Measurements from ENCODE around the gene BAMBI.

BAMBI gene

DNA sequence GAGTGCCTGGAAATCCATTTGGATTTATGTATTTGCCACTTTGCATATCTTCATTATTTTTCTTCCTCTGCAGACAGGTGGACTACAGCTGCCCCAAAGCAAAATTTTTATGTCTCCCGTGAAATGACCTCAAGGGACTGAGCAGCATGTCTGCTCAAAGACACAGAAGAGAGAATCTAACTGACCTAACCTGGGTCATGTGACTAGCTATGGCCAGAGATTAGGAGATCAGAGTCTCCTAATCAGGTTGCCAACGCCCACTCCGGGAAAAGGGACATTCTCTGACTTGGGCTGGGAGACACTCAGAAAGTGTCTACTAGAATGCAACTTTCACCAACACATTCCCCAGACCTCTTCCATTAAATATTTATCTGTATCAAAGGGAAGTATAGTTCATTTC is 2.5 kb upstream of the BAMBI start:
- TF ChIP-seq, protein P1, sequence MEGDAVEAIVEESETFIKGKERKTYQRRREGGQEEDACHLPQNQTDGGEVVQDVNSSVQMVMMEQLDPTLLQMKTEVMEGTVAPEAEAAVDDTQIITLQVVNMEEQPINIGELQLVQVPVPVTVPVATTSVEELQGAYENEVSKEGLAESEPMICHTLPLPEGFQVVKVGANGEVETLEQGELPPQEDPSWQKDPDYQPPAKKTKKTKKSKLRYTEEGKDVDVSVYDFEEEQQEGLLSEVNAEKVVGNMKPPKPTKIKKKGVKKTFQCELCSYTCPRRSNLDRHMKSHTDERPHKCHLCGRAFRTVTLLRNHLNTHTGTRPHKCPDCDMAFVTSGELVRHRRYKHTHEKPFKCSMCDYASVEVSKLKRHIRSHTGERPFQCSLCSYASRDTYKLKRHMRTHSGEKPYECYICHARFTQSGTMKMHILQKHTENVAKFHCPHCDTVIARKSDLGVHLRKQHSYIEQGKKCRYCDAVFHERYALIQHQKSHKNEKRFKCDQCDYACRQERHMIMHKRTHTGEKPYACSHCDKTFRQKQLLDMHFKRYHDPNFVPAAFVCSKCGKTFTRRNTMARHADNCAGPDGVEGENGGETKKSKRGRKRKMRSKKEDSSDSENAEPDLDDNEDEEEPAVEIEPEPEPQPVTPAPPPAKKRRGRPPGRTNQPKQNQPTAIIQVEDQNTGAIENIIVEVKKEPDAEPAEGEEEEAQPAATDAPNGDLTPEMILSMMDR (IDR thresholded peaks at IDR 0.05; ENCODE audit: insufficient read depth, missing control alignments): no peak
- DNase-seq (ENCODE audit: insufficient read length, low spot score) (no peak), FAIRE-seq (no peak)

DNA sequence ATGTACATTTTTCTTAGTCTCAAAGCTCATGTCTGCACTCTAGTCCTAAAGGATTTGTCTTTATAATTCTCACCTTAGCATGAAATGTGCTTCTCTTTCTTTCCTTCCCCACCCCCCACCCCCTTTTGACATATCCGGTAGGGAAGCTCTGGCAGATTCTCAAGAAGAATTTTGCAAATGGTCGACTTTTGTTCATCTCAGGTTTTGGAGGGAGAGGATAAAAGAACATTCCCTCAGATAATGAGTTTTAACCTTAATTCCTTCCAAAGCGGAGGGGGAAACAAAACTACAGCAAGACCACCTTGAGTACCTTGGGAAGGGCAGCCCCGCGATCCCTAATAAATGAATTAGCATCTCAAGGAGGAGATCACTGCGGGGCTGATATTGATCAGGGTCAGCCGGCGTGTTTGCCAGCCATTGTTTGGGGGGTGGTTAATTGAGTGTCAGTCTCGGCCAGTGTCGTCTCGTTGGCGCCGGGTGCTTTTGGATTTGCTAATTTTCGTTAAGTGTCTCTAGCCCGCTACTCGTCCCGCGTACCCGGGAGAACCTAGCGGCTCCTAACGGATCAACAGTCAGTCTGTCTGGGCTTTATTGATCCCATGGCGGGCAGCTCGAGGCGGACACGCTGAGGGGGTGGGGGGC is 874 bp upstream of the BAMBI start:
- TF ChIP-seq, protein P1 (IDR thresholded peaks at IDR 0.05; ENCODE audit: insufficient read depth, missing control alignments): no peak
- FAIRE-seq (no peak), DNase-seq (ENCODE audit: insufficient read length, low spot score) (no peak)

DNA sequence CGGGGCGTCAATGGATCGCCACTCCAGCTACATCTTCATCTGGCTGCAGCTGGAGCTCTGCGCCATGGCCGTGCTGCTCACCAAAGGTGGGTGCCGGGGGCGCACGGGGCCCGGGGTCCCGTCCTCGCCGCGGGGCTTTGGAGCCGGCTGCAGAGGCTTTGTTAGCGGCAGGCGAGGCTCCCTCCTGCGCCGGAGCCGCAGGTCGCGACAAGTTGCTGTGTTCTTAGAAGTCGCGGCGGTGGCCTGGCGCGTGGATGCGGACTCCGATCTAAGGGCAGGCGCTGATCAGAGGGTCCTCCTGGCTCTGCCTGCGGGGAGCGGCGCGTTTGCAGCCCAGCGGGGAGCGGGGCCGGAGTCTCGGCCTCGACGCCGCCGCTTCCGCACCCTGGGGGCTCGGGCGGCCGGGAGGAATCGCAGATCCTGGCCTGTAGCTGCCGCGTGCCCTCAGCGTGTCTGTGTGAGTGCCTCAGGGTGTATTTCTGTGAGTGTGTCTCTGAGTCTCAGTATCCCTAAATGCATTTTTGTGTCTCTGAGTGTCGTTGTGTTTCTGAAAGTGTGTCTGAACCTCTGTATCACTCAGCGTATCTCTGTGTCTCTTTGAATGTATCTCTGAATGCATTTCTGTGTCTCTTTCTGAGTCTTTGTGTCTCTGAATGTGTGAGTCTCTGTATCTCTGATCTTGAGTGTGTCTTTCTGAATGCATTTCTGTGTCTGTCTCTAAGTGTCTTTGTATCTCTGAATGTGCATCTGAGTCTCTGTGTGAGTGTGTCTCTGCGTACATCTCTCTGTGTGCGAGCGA is 766 bp downstream of the BAMBI start:
- TF ChIP-seq, protein P1 (IDR thresholded peaks at IDR 0.05; ENCODE audit: insufficient read depth, missing control alignments): no peak
- DNase-seq (ENCODE audit: insufficient read length, low spot score) (no peak), FAIRE-seq (no peak)

DNA sequence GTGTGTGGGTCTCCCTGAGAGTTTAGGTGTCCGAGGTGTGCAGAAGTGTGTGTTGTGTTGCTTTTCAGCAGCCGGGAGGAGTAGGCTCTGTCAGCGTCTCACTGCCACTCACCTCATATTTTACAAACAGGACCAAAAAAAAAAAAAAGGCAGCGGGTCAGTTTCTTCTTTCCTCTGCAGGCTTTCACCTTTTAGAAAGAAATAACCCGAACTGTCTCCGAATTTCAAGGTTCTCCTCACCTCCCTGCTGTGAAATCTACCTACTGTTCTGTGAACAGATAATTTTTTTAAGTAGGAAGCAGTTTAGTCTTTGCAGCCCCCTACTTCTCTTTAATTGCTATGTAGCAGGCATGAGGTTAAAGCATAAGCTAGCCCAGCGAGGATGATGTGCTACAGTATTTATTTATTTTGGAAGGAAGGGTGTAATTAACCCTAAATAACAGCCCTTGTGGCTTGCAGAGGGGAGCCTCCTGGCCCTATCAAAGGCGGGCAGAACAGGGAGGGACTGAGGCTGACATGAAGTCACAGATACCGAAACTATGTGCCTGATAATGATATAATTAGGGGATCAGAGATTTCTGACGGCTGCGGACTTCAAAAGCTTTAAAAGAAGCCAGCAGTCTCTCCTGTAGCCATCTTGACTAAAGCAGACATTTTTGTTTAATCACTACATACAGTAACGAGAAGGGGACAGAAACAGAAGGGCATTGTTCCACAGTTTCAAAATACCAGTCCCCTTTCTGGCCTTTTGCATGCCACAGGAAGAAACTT is 1.6 kb downstream of the BAMBI start:
- DNase-seq (ENCODE audit: insufficient read length, low spot score): no peak
- FAIRE-seq: no peak
- TF ChIP-seq, protein P1 (IDR thresholded peaks at IDR 0.05; ENCODE audit: insufficient read depth, missing control alignments): no peak

DNA sequence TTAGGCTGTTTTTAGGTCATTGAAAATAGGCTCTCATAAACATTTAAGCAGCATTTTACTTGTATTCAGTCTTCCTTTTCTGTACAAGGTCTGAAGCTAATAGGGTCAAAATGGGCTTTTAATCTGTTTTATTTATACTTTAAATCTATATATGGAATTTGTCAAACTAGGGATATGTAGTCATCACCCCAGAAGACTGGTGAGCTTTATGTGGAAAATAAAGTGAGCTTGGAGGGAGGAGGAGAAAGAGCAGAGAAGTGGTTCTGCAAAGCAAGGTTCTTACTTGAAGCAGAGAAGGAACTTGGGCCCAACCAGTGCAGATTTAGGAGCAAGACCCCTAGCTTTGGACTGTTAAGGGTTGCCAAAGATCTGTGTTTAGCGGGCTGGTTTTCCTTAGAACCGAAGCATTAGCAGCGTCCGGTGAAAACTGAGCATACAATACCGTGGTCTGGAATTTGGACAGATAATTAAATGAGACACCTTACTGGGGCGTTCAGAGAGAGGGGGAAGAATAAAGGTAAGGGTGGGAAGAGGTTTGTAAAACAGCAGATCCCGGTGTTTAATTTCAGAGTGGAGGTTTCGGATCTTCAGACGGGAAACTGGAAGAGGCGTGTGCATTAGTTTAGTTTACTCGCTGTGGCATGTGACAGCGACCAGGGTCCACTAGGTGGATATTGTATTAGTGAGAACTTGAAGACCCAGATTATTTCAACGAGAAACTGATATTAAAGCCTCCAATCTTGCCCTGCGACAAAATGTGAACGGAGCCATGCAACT is 2.4 kb downstream of the BAMBI start:
- DNase-seq (ENCODE audit: insufficient read length, low spot score): no peak
- TF ChIP-seq, protein P1 (IDR thresholded peaks at IDR 0.05; ENCODE audit: insufficient read depth, missing control alignments): no peak
- FAIRE-seq: no peak

DNA sequence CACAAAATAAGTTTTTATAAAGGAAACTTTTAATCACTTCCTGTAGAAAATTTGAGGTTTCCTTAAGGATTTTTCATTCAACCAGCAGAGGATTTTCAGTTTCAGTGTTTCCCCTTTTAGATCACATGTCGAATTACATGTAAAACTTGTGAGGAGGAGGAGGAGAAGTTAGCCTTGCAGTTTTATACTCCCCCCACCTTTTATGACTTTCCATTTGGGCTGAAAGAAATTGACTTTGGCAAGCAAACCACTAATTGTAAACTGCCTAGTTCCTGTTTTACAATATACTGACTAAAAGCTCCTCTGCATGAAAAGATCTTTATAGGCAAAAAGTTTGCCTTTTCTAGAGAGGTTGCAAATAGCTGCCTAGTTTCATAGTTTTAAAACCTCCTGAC is 3.0 kb downstream of the BAMBI start:
- DNase-seq (ENCODE audit: insufficient read length, low spot score) (no peak), FAIRE-seq (no peak)
- TF ChIP-seq, protein P1 (IDR thresholded peaks at IDR 0.05; ENCODE audit: insufficient read depth, missing control alignments): no peak
